Measurements from ENCODE around the gene ARRDC2.

GRCh38 chr19:17974551-17974950 is 33.4 kb upstream of the ARRDC2 start:
- TF ChIP-seq CTCF (IDR thresholded peaks at IDR 0.05) (no peak), POLR2A (IDR thresholded peaks at IDR 0.05) (no peak)
